H1 (cell line): ENCODE data around the gene PF4V1. TPM values are rescaled to one million over a fixed set of nuclear protein-coding genes. Genes with fewer than 3 reads are reported as not detected.

Experiments used
- ASH2L ChIP-seq: fragments of 200-600, 300-600 bp; sonication (generic); IDR thresholded peaks from one replicate; pipeline ENCODE4 v1.7.1; 2017; ENCODE audit warnings: low read length
- BACH1 ChIP-seq: IDR thresholded peaks from 2 replicates; pipeline ENCODE4 v1.6.1; 2012; ENCODE audit warnings: low read length, improper control_type of control experiment
- CBX8 ChIP-seq: fragments of 300-800, 300-1000 bp; sonication (generic); IDR thresholded peaks from 2 replicates; pipeline ENCODE4 v1.7.1; 2016; ENCODE audit warnings: low read depth, low read length, borderline replicate concordance
- CHD1 ChIP-seq: IDR thresholded peaks from 2 replicates; pipeline ENCODE4 v1.6.1; 2012; ENCODE audit warnings: low read depth, low read length, improper control_type of control experiment
- CHD2 ChIP-seq: IDR thresholded peaks from 2 replicates; pipeline ENCODE4 v1.6.1; 2012; ENCODE audit warnings: low read length, improper control_type of control experiment
- E2F6 ChIP-seq: IDR thresholded peaks from 2 replicates; pipeline ENCODE4 v1.6.1; 2012; ENCODE audit warnings: inconsistent platforms
- EGR1 ChIP-seq: IDR thresholded peaks from 2 replicates; pipeline ENCODE4 v1.6.1; 2011; ENCODE audit warnings: low read depth, low read length, borderline replicate concordance
- EP300 ChIP-seq, 2 experiments: IDR thresholded peaks; 1 replicate in 1 of 2; 2 replicates in 1 of 2; pipeline ENCODE4 v1.6.1; 2011 to 2012; ENCODE audit warnings: low read depth in 2 of 2, low read length in 2 of 2, mild to moderate bottlenecking in 2 of 2, borderline replicate concordance in 1 of 2, inconsistent platforms in 1 of 2, moderate library complexity in 1 of 2
- GABPA ChIP-seq: IDR thresholded peaks from 2 replicates; pipeline ENCODE4 v1.6.1; 2011; ENCODE audit warnings: mild to moderate bottlenecking, low read length, moderate library complexity, borderline replicate concordance; ENCODE audit not compliant: insufficient read depth
- GTF2F1 ChIP-seq: IDR thresholded peaks from 2 replicates; pipeline ENCODE4 v1.6.1; 2012; ENCODE audit warnings: low read depth, low read length, improper control_type of control experiment, borderline replicate concordance
- JUN ChIP-seq: IDR thresholded peaks from 2 replicates; pipeline ENCODE4 v1.6.1; 2011; ENCODE audit warnings: low read depth, mild to moderate bottlenecking, improper control_type of control experiment, low read length
- KDM1A ChIP-seq: fragments of 200-600, 300-600 bp; sonication (generic); IDR thresholded peaks from 2 replicates; pipeline ENCODE4 v1.7.1; 2016; ENCODE audit warnings: mild to moderate bottlenecking, low read length, borderline replicate concordance
- NANOG ChIP-seq: IDR thresholded peaks from 2 replicates; pipeline ENCODE4 v1.6.1; 2011; ENCODE audit warnings: low read length, low read depth, mild to moderate bottlenecking, inconsistent platforms; ENCODE audit not compliant: insufficient read depth, poor library complexity, severe bottlenecking
- NRF1 ChIP-seq: IDR thresholded peaks from 2 replicates; pipeline ENCODE4 v1.6.1; 2011; ENCODE audit warnings: mild to moderate bottlenecking, low read depth, low read length, improper control_type of control experiment
- PHF8 ChIP-seq: fragments of 200-600 bp; sonication (generic); conservative IDR thresholded peaks from 2 replicates; pipeline ENCODE4 v1.7.1; 2012; ENCODE audit warnings: low read depth, mild to moderate bottlenecking, inconsistent platforms, low read length, moderate library complexity
- RXRA ChIP-seq: IDR thresholded peaks from 2 replicates; pipeline ENCODE4 v1.6.1; 2011; ENCODE audit warnings: low read depth, mild to moderate bottlenecking, low read length, moderate library complexity; ENCODE audit not compliant: insufficient read depth
- SIX5 ChIP-seq: IDR thresholded peaks from 2 replicates; pipeline ENCODE4 v1.6.1; 2011; ENCODE audit warnings: mild to moderate bottlenecking, low read depth, low read length
- TBP ChIP-seq: IDR thresholded peaks from 2 replicates; pipeline ENCODE4 v1.6.1; 2011; ENCODE audit warnings: low read depth, low read length, improper control_type of control experiment
- TCF12 ChIP-seq: IDR thresholded peaks from 2 replicates; pipeline ENCODE4 v1.6.1; 2011; ENCODE audit warnings: low read depth, mild to moderate bottlenecking, low read length
- USF2 ChIP-seq: IDR thresholded peaks from 2 replicates; pipeline ENCODE4 v1.6.1; 2011; ENCODE audit warnings: low read length, improper control_type of control experiment
- YY1 ChIP-seq: IDR thresholded peaks from 2 replicates; pipeline ENCODE4 v1.6.1; 2011; ENCODE audit warnings: low read depth, mild to moderate bottlenecking, low read length
- ZNF274 ChIP-seq: IDR thresholded peaks from 2 replicates; pipeline ENCODE4 v1.7.0; 2012; ENCODE audit warnings: low read length, borderline replicate concordance; ENCODE audit errors: extremely low read depth
- polyA plus RNA-seq, 7 experiments: library from polyadenylated mRNA; depleted of rRNA in 3 of 7; stranded (reverse) in 5 of 7; unstranded in 2 of 7; fragments of >200 nt in 5 of 7; fragments of 200-250 nt in 2 of 7; gene quantifications; 1 replicate in 5 of 7; 2 replicates in 1 of 7; 4 replicates in 1 of 7; pipeline versions ENCODE4 v1.2.1 to v1.2.3, GENCODE V29; 2011 to 2013; ENCODE audit warnings: missing spikeins in 2 of 7, mixed read lengths in 2 of 7
- total RNA-seq: library from RNA; stranded (reverse); fragmentation: NEBNext Ultra II Directional; extraction: Animal tissue kit (Norgen Biotek cat#: 25700); gene quantifications from 2 replicates; pipeline ENCODE4 v1.2.1, GENCODE V29; 2021

The PF4V1 gene
- total and polyA plus RNA-seq, 2 of the 8 experiments (the other 6 are each of a cell fraction or from before 2014, with no cell fraction given): not detected

DNA sequence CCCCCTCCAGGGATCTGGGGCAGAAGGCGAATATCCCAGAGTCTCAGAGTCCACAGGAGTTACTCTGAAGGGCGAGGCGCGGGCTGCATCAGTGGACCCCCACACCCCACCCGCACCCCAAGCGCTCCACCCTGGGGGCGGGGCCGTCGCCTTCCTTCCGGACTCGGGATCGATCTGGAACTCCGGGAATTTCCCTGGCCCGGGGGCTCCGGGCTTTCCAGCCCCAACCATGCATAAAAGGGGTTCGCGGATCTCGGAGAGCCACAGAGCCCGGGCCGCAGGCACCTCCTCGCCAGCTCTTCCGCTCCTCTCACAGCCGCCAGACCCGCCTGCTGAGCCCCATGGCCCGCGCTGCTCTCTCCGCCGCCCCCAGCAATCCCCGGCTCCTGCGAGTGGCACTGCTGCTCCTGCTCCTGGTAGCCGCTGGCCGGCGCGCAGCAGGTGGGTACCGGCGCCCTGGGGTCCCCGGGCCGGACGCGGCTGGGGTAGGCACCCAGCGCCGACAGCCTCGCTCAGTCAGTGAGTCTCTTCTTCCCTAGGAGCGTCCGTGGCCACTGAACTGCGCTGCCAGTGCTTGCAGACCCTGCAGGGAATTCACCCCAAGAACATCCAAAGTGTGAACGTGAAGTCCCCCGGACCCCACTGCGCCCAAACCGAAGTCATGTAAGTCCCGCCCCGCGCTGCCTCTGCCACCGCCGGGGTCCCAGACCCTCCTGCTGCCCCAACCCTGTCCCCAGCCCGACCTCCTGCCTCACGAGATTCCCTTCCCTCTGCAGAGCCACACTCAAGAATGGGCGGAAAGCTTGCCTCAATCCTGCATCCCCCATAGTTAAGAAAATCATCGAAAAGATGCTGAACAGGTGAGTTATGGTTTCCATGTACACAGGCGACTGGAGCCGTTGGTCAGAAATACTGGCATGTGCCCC is 16.3 kb downstream of the PF4V1 start, which contains the start of gene CXCL1 (continued):
- TF ChIP-seq TBP: 0 out of 2 replicates have a peak, but pooled peaks have one; percentile 20
- peak; percentile 39; the same call in 1 of the 2 replicates for TF ChIP-seq PHF8
- no peak for TF ChIP-seq BACH1
- no peak for TF ChIP-seq GTF2F1
- TF ChIP-seq RXRA: no peak
- TF ChIP-seq JUN: no peak
- TF ChIP-seq GABPA: no peak
- TF ChIP-seq EP300 (IDR thresholded peaks at IDR 0.05; ENCODE audit: borderline replicate concordance in 1 of 2, low read depth in 2 of 2, low read length in 2 of 2): no peak
- TF ChIP-seq YY1: no peak
- TF ChIP-seq KDM1A: no peak
- TF ChIP-seq USF2: no peak
- no peak for TF ChIP-seq NANOG
- TF ChIP-seq E2F6: 0 out of 2 replicates have a peak, but pooled peaks have one; percentile 13
- no peak for TF ChIP-seq EGR1
- TF ChIP-seq ASH2L: peak; percentile 46
- TF ChIP-seq TCF12: no peak
- TF ChIP-seq ZNF274: no peak
- TF ChIP-seq CHD1: no peak
- no peak for TF ChIP-seq CHD2
- TF ChIP-seq CBX8: no peak
- TF ChIP-seq SIX5: no peak
- no peak for TF ChIP-seq NRF1
